NCI-H748 treated with DMSO at 0.1 percent for 48 hours (cell line): ENCODE results near the gene ARHGAP26.

Source experiments
- DNase-seq: peaks from one replicate; lab custom pipeline; 2025; lab: John Stamatoyannopoulos, UW

Gene ARHGAP26

GRCh38 chr5:143225511-143225910, 455.3 kb downstream of the ARHGAP26 start:
- DNase-seq: no peak

DNA sequence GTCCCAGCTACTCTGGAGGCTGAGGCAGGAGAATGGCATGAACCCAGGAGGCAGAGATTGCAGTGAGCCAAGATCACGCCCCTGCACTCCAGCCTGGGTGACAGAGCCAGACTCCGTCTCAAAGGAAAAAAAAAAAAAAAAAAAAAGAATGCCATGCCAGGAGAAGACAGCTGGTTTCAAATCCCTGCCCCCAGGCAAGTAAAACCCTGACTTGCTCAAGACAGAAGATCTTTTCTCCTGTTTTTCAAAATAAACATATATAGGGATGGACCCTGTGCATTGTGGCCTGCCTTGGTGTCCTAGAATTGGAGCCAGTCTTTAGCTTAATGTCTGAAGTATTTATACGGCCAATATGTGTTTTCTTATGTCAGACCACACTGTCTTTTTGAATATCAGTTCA, 456.2 kb downstream of the ARHGAP26 start:
- DNase-seq: no peak

GRCh38 chr5:143226872-143227271, 456.7 kb downstream of the ARHGAP26 start:
- DNase-seq: no peak

GRCh38 chr5:143227301-143227700, 457.1 kb downstream of the ARHGAP26 start:
- DNase-seq: no peak

- no peak for DNase-seq
These were observed 458.6 kb downstream of the ARHGAP26 start for GRCh38 chr5:143228597-143229293.

GRCh38 chr5:143229426-143229895, 459.3 kb downstream of the ARHGAP26 start:
- DNase-seq: no peak

DNA sequence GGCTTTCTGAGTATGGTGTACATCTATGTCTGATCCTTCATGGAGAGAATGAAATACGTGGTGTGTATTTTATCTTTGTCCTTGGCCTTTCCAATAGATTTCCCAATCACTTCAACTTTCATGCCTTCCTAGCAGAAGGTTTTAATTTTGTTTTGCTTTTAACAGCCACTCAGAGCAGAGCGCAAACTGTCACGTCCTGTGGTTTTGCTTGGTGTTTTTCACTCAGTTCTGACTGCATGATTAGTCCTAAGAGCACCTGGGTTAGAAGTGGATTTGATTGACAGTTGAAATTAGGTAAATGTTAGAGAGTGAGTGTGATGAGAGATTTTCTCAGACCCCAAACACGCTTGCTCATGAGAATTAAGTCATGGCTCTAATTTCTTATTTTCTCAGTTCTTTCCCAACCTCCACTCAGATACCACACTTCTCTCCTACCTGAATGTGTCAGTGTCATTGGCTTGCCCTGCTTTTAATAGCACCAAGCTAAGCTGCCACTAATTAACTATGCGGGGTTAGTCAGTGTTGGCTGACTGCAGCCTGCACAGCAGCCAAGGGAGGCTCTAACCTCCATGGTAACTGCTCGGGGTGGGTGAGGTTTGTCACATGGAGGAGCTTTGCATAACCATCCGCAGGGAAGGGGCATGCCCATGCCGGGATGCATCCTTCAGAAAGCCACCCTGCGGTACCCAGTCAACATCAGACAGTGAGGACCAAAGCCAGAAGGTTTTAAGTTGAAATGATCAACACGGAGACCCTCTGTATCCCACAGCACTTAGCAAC, 459.9 kb downstream of the ARHGAP26 start:
- DNase-seq: no peak

GRCh38 chr5:143230676-143230996, 460.5 kb downstream of the ARHGAP26 start:
- no peak for DNase-seq

- no peak for DNase-seq
These were observed 461.2 kb downstream of the ARHGAP26 start for GRCh38 chr5:143231416-143231815.

DNA sequence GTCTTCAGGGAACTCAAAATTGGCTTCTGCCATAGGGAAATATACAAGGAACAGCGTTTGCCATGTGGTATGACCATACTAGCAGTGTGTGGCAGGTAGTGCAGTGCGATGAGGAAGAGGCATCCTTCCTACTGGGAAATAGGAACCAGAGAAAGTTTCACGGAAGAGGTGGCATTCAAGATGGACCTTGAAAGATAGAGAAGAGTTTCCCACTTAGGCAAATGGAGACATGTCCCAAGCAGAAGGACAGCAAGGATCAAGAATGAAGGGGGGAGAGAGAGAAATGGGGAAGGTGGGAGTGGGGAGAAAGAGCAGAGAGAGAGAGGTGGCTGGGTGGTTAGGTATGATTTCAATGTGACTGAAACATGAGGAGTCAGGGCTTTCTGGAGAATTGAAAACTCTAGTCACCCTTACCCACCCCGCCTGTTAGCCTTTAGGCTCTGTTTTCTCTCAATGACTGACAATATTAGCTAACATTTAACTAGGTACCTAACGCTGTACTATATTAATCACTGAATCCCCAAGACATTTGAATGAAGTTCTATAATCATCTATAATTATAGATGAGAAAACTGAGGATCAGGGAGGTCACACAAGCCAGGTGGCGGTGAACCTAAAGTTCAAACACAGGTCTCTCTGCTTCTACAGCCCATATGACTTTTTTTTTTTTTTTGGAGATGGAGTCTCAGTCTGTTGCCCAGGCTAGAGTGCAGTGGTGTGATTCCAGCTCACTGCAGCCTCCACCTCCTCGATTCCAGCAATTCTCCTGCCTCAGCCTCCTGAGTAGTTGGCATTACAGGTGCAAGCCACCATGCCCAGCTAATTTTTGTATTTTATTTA, 462.0 kb downstream of the ARHGAP26 start:
- DNase-seq: no peak

GRCh38 chr5:143233031-143233430, 462.9 kb downstream of the ARHGAP26 start:
- DNase-seq: no peak

- DNase-seq: no peak
These were observed 464.1 kb downstream of the ARHGAP26 start for GRCh38 chr5:143234162-143234842.

GRCh38 chr5:143235423-143235822, 465.2 kb downstream of the ARHGAP26 start:
- no peak for DNase-seq

GRCh38 chr5:143236682-143237081, 466.5 kb downstream of the ARHGAP26 start:
- no peak for DNase-seq

DNA sequence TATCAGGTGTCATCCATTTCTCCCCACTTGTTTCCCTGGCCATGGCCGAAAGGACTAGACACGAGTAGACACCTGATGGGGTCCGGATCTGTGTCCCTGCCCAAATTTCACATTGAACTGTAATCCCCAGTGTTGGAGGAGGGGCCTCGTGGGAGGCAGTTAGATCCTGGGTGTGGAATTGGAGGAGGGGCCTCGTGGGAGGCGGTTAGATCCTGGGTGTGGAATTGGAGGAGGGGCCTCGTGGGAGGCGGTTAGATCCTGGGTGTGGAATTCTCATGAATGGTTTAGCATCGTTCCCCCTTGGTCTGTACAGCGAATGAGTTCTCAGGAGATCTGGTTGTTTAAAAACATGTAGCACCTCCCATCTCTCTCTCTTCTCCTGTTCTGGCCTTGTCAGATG, 467.5 kb downstream of the ARHGAP26 start:
- DNase-seq: no peak

DNA sequence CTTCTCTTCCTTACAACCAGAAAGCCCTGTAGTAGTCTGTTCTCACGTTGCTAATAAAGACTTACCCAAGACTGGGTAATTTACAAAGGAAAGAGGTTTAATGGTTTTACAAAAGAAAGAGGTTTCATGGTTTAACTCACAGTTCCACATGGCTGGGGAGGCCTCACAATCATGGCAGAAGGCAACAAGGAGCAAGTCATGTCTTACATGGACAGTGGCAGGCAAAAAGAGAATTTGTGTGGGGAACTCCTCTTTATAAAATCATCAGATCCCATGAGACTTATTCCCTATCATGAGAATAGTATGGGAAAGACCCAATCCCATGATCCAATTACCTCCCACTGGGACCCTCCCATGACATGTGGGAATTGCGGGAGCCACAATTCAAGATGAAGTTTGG, 468.4 kb downstream of the ARHGAP26 start:
- DNase-seq: no peak

DNA sequence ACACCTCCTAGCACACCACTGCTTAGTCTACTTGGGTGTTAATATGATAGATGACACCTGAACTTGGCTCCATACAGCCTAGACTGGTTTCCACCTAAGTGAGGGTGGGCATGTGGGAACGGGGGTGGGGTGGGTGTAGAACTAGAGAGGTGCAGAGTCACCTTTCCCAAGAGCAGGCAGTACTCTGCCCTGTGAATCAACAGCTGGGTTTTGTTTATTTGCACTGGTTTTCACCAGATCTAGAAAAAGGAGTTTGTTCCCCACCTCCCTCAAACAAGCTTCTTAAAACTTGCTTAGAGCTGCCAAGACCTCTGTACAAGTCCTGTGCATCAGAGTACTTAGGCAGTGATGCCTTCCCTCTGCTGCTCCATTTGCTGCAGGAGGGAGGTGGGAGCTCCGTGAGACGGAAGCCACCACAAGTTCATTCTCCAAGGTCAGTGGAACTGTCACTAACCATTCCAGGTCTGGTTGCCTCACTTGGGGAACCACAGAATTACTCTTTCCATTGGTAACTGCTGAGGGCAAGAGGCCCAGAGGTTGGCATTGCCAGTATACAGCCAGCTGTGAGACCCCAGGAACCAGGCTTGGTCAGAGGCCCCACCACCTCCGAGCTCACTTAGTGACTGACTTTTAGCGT, 469.8 kb downstream of the ARHGAP26 start:
- no peak for DNase-seq

GRCh38 chr5:143241892-143242291, 471.7 kb downstream of the ARHGAP26 start:
- no peak for DNase-seq

DNA sequence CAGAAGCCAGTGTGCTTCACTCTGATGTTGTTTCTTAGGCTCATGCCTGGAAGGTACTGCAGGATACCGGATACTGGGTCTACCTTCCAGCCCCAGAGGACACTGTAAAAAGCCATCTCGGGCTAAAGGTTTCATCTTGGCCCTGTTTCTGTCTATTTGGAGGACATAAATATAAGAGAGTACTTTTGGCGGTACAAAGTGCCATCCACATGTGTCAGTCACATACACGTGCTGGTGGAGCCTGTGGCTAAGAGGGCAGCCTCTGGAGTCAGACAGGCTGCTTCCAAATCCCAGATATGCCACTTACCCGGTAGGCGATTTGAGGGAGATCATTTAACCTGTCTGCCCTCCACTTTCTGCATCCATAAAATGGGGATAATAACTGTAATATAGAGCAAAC, 472.9 kb downstream of the ARHGAP26 start:
- no peak for DNase-seq

DNA sequence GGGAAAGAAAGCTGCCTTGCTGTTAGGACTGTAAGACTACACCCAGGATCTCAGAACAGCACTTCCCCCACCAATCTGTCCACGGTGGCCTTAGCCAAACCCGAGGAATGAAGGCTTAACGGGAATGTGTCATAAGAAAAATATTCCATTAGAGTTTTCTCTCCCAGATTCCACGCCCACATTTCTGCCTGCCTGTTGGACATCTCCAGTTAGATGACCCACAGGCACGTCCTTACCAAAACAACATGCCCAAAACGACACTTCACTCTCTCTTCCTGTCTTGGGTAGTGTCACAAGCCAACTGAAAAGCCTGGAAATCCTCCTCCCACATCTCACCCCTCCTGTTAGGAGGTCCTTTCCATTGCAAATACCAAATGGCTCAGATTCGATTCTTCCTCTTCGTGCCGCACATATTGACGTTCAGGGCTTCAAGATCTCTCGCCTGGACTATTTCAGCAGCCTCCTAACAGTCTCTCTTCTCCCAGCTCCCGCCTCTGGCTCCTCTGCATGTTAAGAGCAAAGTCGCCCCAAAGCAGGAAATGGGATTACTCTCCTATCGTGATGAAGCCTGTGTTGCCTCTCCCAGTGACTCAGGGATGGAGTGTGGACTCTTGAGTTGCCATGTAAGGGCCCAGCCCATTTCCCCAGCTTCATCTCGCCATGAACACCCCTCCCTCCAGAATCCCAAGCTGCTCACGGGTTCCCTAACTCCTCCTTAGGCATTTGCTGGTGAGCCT, 474.0 kb downstream of the ARHGAP26 start:
- no peak for DNase-seq

- DNase-seq: no peak
These were observed 474.8 kb downstream of the ARHGAP26 start for GRCh38 chr5:143244990-143245389.
